ENCODE data around the gene DAND5. TPM values are rescaled to one million over a fixed set of nuclear protein-coding genes. Genes with fewer than 3 reads are reported as not detected.

DAND5 gene
- total and polyA plus RNA-seq, 2 of the 13 experiments (the other 11 are each of a cell fraction or from before 2014, with no cell fraction given): 0.04 TPM; not detected in 1

DNA sequence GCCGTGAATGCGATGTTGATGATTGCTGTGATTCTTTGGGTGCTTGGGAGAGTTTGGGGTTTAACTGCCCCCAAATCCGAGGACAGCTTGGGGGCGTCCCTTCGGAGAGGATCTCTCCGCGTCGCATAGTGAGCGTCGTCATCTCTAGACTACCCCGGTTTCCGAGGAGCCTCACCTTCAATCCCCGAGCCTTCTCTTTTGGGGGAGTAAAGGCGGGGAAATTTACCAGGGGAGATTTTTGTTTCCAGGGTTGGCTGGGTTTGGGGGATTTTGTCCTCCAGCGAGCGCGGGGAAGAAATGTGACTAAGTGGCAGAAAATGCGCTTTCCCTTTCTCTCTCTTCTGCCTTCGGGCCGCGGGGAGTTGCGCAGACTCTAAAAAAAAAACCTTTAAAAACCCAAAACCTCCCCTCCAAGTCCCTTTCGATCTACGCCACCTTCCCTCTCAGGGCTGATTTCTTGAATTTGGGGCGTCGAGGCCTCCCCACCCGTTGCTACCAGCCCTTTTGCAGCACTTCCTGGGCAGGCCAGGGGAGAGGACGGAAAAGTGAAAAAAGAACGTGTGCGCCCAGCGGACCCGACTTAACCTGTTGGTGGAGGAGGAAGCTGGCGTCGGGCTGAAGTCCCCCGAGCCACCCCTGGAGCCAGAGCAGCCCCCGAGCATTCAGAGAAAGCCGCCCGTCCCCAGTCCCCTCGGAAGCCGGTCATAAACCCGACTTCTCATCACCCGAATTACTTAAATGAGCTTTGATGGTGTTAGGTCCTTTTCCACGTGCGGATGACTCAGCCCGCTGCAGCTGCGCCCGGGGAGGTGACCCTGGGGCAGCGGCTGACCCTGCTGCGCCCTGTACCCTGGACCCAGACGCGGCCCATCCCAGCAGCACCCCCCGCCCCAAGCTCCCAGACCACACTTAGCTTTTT is 43.6 kb downstream of the DAND5 start (continued):
- TF ChIP-seq, protein P1, sequence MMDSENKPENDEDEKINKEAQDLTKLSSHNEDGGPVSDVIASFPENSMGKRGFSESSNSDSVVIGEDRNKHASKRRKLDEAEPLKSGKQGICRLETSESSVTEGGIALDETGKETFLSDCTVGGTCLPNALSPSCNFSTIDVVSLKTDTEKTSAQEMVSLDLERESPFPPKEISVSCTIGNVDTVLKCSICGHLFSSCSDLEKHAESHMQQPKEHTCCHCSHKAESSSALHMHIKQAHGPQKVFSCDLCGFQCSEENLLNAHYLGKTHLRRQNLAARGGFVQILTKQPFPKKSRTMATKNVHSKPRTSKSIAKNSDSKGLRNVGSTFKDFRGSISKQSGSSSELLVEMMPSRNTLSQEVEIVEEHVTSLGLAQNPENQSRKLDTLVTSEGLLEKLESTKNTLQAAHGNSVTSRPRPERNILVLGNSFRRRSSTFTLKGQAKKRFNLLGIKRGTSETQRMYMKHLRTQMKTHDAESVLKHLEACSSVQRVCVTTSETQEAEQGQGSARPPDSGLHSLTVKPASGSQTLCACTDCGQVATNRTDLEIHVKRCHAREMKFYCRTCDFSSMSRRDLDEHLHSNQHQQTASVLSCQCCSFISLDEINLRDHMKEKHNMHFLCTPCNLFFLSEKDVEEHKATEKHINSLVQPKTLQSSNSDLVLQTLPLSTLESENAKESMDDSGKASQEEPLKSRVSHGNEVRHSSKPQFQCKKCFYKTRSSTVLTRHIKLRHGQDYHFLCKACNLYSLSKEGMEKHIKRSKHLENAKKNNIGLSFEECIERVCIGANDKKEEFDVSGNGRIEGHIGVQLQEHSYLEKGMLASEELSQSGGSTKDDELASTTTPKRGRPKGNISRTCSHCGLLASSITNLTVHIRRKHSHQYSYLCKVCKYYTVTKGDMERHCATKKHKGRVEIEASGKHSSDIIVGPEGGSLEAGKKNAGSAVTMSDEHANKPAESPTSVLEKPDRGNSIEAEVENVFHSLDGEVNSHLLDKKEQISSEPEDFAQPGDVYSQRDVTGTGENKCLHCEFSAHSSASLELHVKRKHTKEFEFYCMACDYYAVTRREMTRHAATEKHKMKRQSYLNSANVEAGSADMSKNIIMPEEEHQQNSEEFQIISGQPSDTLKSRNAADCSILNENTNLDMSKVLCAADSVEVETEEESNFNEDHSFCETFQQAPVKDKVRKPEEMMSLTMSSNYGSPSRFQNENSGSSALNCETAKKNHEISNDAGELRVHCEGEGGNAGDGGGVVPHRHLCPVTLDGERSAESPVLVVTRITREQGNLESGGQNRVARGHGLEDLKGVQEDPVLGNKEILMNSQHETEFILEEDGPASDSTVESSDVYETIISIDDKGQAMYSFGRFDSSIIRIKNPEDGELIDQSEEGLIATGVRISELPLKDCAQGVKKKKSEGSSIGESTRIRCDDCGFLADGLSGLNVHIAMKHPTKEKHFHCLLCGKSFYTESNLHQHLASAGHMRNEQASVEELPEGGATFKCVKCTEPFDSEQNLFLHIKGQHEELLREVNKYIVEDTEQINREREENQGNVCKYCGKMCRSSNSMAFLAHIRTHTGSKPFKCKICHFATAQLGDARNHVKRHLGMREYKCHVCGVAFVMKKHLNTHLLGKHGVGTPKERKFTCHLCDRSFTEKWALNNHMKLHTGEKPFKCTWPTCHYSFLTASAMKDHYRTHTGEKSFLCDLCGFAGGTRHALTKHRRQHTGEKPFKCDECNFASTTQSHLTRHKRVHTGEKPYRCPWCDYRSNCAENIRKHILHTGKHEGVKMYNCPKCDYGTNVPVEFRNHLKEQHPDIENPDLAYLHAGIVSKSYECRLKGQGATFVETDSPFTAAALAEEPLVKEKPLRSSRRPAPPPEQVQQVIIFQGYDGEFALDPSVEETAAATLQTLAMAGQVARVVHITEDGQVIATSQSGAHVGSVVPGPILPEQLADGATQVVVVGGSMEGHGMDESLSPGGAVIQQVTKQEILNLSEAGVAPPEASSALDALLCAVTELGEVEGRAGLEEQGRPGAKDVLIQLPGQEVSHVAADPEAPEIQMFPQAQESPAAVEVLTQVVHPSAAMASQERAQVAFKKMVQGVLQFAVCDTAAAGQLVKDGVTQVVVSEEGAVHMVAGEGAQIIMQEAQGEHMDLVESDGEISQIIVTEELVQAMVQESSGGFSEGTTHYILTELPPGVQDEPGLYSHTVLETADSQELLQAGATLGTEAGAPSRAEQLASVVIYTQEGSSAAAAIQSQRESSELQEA (CRISPR knock-in tag; IDR thresholded peaks at IDR 0.05; ENCODE audit: not compliant biosample characterization): no peak
- TF ChIP-seq PTBP1 (IDR thresholded peaks at IDR 0.05; ENCODE audit: low read depth, low read length, poor library complexity, severe bottlenecking): no peak
- no peak for TF ChIP-seq ZNF235 (CRISPR knock-in tag; IDR thresholded peaks at IDR 0.05; ENCODE audit: borderline replicate concordance)
- TF ChIP-seq FOXK2 (IDR thresholded peaks at IDR 0.05): no peak
- TF ChIP-seq RFXANK (CRISPR knock-in tag; IDR thresholded peaks at IDR 0.05): no peak
- no peak for TF ChIP-seq ZBTB20 (CRISPR knock-in tag; IDR thresholded peaks at IDR 0.05; ENCODE audit: borderline replicate concordance, low read depth)
- TF ChIP-seq ZNF329 (CRISPR knock-in tag; IDR thresholded peaks at IDR 0.05; ENCODE audit: low read depth): no peak
- TF ChIP-seq ZNF629 (CRISPR knock-in tag; conservative IDR thresholded peaks at IDR 0.05): no peak
- no peak for TF ChIP-seq ZNF513 (CRISPR knock-in tag; conservative IDR thresholded peaks at IDR 0.05)
- TF ChIP-seq, protein P2, sequence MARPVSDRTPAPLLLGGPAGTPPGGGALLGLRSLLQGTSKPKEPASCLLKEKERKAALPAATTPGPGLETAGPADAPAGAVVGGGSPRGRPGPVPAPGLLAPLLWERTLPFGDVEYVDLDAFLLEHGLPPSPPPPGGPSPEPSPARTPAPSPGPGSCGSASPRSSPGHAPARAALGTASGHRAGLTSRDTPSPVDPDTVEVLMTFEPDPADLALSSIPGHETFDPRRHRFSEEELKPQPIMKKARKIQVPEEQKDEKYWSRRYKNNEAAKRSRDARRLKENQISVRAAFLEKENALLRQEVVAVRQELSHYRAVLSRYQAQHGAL (CRISPR knock-in tag; IDR thresholded peaks at IDR 0.05; ENCODE audit: not compliant biosample characterization): no peak
- TF ChIP-seq THAP9 (CRISPR knock-in tag; IDR thresholded peaks at IDR 0.05; ENCODE audit: borderline replicate concordance): no peak
- TF ChIP-seq THAP8 (CRISPR knock-in tag; IDR thresholded peaks at IDR 0.05; ENCODE audit: borderline replicate concordance): no peak
- TF ChIP-seq STAG1 (CRISPR knock-in tag; IDR thresholded peaks at IDR 0.05): peak; percentile 14; the same call in 1 of the 2 replicates

All from HepG2 (cell line).